Fibroblast of lung (primary cell): Measurements from ENCODE around the gene MND1. TPM values are rescaled to one million over a fixed set of nuclear protein-coding genes. Genes with fewer than 3 reads are reported as not detected.
"Not testable (repeated sequence)": the region's sequence is repeated elsewhere in the genome, so short reads cannot be mapped to it uniquely, and the experiment has no call there.

Experiments
- DNase-seq, 2 donors: peaks; one replicate each; pipeline versions ENCODE4 v3.0.0 to v3.0.0-alpha.2; 2010; ENCODE audit warnings: low read depth in 2 of 2
- H2AFZ ChIP-seq: 2 replicates; pipeline ENCODE4 v1.5.1; 2012; ENCODE audit warnings: low read length, control low read depth, inconsistent platforms
- H3K27ac ChIP-seq: 2 replicates; pipeline ENCODE4 v1.5.1; 2011; ENCODE audit warnings: low read length, control low read depth; ENCODE audit not compliant: insufficient read depth
- H3K27me3 ChIP-seq: 2 replicates; pipeline ENCODE4 v1.5.1; 2011; ENCODE audit warnings: mild to moderate bottlenecking, low read length; ENCODE audit not compliant: control insufficient read depth, insufficient read depth
- H3K36me3 ChIP-seq: 2 replicates; pipeline ENCODE4 v1.5.1; 2011; ENCODE audit warnings: low read length; ENCODE audit not compliant: control insufficient read depth, insufficient read depth
- H3K4me1 ChIP-seq: 2 replicates; pipeline ENCODE4 v1.5.1; 2011; ENCODE audit warnings: low read length; ENCODE audit not compliant: control insufficient read depth, insufficient read depth; ENCODE audit errors: extremely low read depth
- H3K4me2 ChIP-seq: 2 replicates; pipeline ENCODE4 v1.5.1; 2011; ENCODE audit warnings: low read length, control low read depth; ENCODE audit not compliant: insufficient read depth; ENCODE audit errors: extremely low read depth
- H3K4me3 ChIP-seq, 4 experiments: fragments of 200-600 bp in 1 of 4; sonication (generic) in 1 of 4; replicated peaks in 1 of 4; 2 replicates each; pipeline ENCODE4 v1.5.1; 2011 to 2016; ENCODE audit warnings: low read length in 4 of 4, low read depth in 3 of 4, mild to moderate bottlenecking in 3 of 4, control low read depth in 2 of 4, inconsistent platforms in 1 of 4, mixed read lengths in 1 of 4; ENCODE audit not compliant: insufficient read depth in 1 of 4; ENCODE audit errors: control extremely low read depth in 1 of 4
- H3K79me2 ChIP-seq: 2 replicates; pipeline ENCODE4 v1.5.1; 2012; ENCODE audit warnings: mild to moderate bottlenecking, low read length, inconsistent platforms; ENCODE audit not compliant: control insufficient read depth, insufficient read depth
- H3K9ac ChIP-seq: 2 replicates; pipeline ENCODE4 v1.5.1; 2011; ENCODE audit warnings: mild to moderate bottlenecking, low read length, control low read depth; ENCODE audit not compliant: insufficient read depth
- H3K9me3 ChIP-seq: 2 replicates; pipeline ENCODE4 v1.5.1; 2012; ENCODE audit warnings: low read depth, low read length; ENCODE audit not compliant: control insufficient read depth, insufficient read depth
- H4K20me1 ChIP-seq: 2 replicates; pipeline ENCODE4 v1.5.1; 2011; ENCODE audit warnings: low read length; ENCODE audit not compliant: control insufficient read depth, insufficient read depth; ENCODE audit errors: extremely low read depth
- EZH2 ChIP-seq: IDR thresholded peaks from 2 replicates; pipeline ENCODE4 v1.5.1; 2012; ENCODE audit warnings: low read length, control low read depth, mild to moderate bottlenecking; ENCODE audit errors: missing control alignments
- polyA plus RNA-seq, 2 donors: library from polyadenylated mRNA; depleted of rRNA in 1 of 2; stranded (reverse) in 1 of 2; unstranded in 1 of 2; fragments of >200 nt; gene quantifications; 2 replicates each; pipeline ENCODE4 v1.2.1, GENCODE V29; 2011 to 2012; ENCODE audit warnings: missing spikeins in 1 of 2
- total RNA-seq: library from RNA; depleted of rRNA; stranded (reverse); fragments of >200 nt; gene quantifications from 2 replicates; pipeline ENCODE4 v1.2.1, GENCODE V29; 2014
- TF ChIP-seq, protein P1 (sequence below), 2 donors: IDR thresholded peaks in 1 of 2; conservative IDR thresholded peaks in 1 of 2; 1 replicate in 1 of 2; 2 replicates in 1 of 2; pipeline ENCODE4 v1.5.1; 2011 to 2012; ENCODE audit warnings: low read length in 2 of 2, control low read depth in 1 of 2, inconsistent platforms in 1 of 2, low read depth in 1 of 2, mild to moderate bottlenecking in 1 of 2

Gene MND1
- total and polyA plus RNA-seq, 2 donors (not counting 1 experiment from before 2014, with no cell fraction given): 2.2 to 5.8 TPM

DNA sequence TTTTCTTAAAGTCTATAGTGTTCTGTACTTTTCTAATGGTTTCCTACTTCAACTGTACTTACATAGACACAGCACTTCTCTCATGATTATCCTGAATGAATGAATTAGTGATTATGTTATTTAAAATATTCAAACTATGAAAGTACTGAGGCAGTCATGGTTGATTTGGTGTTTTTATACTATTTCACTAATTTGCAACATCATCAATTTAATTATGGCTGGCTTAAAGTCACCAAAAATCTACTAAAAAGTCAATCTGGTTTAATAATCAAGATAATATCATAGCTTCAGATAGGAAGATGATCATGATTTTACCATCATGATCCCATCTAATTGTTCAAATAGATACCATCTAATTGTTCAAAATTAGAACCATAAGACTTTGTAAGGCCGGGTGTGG is 104.8 kb downstream of the MND1 start:
- Histone ChIP-seq H3K36me3 (no peaks in the 10 kb centered on the region), H3K4me3 (no peak overlapping the region), H4K20me1 (no peaks in the 10 kb centered on the region), H3K79me2 (no peaks in the 10 kb centered on the region), H3K9me3 (no peaks in the 10 kb centered on the region), H3K4me1 (peaks cover 8% of the 10 kb centered on the region), H3K27ac (no peak overlapping the region), H3K9ac (no peak overlapping the region), H3K4me2 (no peak overlapping the region), H3K27me3 (no peaks in the 10 kb centered on the region), H2AFZ (no peak overlapping the region)
- no peak for DNase-seq
- TF ChIP-seq EZH2: no peak
- TF ChIP-seq, protein P1, sequence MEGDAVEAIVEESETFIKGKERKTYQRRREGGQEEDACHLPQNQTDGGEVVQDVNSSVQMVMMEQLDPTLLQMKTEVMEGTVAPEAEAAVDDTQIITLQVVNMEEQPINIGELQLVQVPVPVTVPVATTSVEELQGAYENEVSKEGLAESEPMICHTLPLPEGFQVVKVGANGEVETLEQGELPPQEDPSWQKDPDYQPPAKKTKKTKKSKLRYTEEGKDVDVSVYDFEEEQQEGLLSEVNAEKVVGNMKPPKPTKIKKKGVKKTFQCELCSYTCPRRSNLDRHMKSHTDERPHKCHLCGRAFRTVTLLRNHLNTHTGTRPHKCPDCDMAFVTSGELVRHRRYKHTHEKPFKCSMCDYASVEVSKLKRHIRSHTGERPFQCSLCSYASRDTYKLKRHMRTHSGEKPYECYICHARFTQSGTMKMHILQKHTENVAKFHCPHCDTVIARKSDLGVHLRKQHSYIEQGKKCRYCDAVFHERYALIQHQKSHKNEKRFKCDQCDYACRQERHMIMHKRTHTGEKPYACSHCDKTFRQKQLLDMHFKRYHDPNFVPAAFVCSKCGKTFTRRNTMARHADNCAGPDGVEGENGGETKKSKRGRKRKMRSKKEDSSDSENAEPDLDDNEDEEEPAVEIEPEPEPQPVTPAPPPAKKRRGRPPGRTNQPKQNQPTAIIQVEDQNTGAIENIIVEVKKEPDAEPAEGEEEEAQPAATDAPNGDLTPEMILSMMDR (conservative IDR thresholded peaks at IDR 0.05 in 1 of 2, IDR thresholded peaks at IDR 0.05 in 1 of 2; ENCODE audit: low read depth in 1 of 2, low read length in 2 of 2): no peak

DNA sequence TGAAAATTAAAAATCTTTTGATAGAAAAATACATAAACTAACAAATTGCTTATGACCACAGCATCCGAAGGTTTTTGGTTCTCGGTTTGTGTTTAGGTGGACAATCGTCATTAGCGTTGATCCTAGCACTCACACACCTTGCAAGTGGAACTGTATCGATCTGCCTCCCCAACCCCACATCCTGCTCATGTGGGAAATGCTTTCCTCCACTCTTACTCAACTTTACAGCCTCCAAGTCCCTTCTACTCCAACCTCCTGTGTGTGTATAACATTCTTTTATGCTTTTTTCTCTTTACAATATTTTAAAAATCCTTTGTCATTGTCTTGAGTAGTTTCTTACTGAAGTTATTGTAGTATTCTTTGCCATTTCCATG is 106.0 kb downstream of the MND1 start:
- no peak overlapping the region for H2AFZ ChIP-seq
- H3K4me3 ChIP-seq: no peak overlapping the region
- TF ChIP-seq, protein P1 (conservative IDR thresholded peaks at IDR 0.05 in 1 of 2, IDR thresholded peaks at IDR 0.05 in 1 of 2; ENCODE audit: low read depth in 1 of 2, low read length in 2 of 2): no peak
- no peak for TF ChIP-seq EZH2
- H3K36me3 ChIP-seq: no peaks in the 10 kb centered on the region
- H3K9ac ChIP-seq: no peak overlapping the region
- no peak for DNase-seq
- no peaks in the 10 kb centered on the region for H3K79me2 ChIP-seq
- no peak overlapping the region for H3K27ac ChIP-seq
- no peak overlapping the region for H3K4me2 ChIP-seq
- no peaks in the 10 kb centered on the region for H3K27me3 ChIP-seq
- no peaks in the 10 kb centered on the region for H4K20me1 ChIP-seq
- peaks cover 8% of the 10 kb centered on the region for H3K4me1 ChIP-seq
- no peaks in the 10 kb centered on the region for H3K9me3 ChIP-seq

DNA sequence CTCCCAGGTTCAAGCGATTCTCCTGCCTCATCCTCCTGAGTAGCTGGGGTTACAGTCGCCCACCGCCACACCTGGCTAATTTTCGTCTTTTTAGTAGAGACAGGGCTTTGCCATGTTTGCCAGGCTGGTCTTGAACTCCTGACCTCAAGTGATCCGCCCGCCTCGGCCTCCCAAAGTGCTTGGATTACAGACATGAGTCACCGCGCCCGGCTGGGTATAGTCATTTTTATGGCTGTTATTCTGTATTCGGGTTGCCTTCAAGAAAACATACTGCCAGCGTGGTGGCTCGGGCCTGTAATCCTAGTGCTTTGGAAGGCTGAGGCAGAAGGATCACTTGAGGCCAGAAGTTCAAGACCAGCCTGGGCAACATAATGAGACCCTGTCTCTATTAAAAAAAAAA is 106.7 kb downstream of the MND1 start:
- not testable (repeated sequence) for DNase-seq, H2AFZ ChIP-seq, H3K4me1 ChIP-seq, H3K4me3 ChIP-seq, H3K4me2 ChIP-seq, H3K79me2 ChIP-seq, H3K9ac ChIP-seq, H3K36me3 ChIP-seq, H3K9me3 ChIP-seq, H3K27ac ChIP-seq, H3K27me3 ChIP-seq, H4K20me1 ChIP-seq
